Measurements from ENCODE around the gene ZNF385B. TPM values are rescaled to one million over a fixed set of nuclear protein-coding genes. Genes with fewer than 3 reads are reported as not detected.

Gene ZNF385B
- total and polyA plus RNA-seq, 10 of the 15 experiments (the other 5 are each of a cell fraction or from before 2014, with no cell fraction given), result not detected

GRCh38 chr2:179746981-179747380 lies 114.4 kb downstream of the ZNF385B start:
- intact Hi-C loops (cut with micrococcal nuclease; ENCODE audit: unreplicated experiment), result no loop called here

More at GRCh38 chr2:179746981-179747380, 114.4 kb downstream of the ZNF385B start:
- no peak overlapping the region for H2AFZ ChIP-seq (ENCODE audit: control insufficient read depth, low read depth, low read length)
- DNase-seq (ENCODE audit: low read depth, low spot score) (no peak), ATAC-seq (no peak), FAIRE-seq (no peak)
- SMC1A ChIA-PET (ENCODE audit: uncharacterized antibody, unreplicated experiment), result no interaction called here
- H4K20me1 ChIP-seq (ENCODE audit: control insufficient read depth, insufficient read depth), result no peaks in the 10 kb centered on the region
- CTCF ChIA-PET, result interaction anchor here (0.7 kb wide), 1 partner anchor 870 kb away, joined by 3 read pairs; no protein-coding TSS in a partner anchor
- RAD21 ChIA-PET (ENCODE audit: unreplicated experiment), result no interaction called here
- no TSS peak for BruUV-seq (replicated peaks)
- no peaks in the 10 kb centered on the region for H3K4me1 ChIP-seq (ENCODE audit: control insufficient read depth, insufficient read depth, low read length)
- WGBS (ENCODE audit: insufficient coverage, insufficient replicate concordance, low lambda C conversion rate, missing lambda C conversion rate), result 77% methylated on average over 5 of the region's 5 CpGs
- POLR2A ChIA-PET, result no interaction called here
- H3K9me3 ChIP-seq (replicated peaks; ENCODE audit: control insufficient read depth, insufficient read depth, low read length), result no peaks in the 10 kb centered on the region
- H3K27me3 ChIP-seq (replicated peaks in 1 of 2; ENCODE audit: control insufficient read depth in 2 of 2, insufficient read depth in 2 of 2, low read length in 1 of 2), result no peaks in the 10 kb centered on the region
- no peak overlapping the region for H3K4me3 ChIP-seq
- TF ChIP-seq SREBF1 (IDR thresholded peaks at IDR 0.05; ENCODE audit: low read length) (no peak), BCLAF1 (IDR thresholded peaks at IDR 0.05) (no peak), POLR2A (IDR thresholded peaks at IDR 0.05; ENCODE audit: low read depth, low read length) (no peak), ZBTB33 (IDR thresholded peaks at IDR 0.05) (no peak), PAX5 (IDR thresholded peaks at IDR 0.05; ENCODE audit: borderline replicate concordance, low read depth, low read length) (no peak), CBX5 (IDR thresholded peaks at IDR 0.05; ENCODE audit: low read depth) (no peak), SUPT20H (IDR thresholded peaks at IDR 0.05; ENCODE audit: borderline replicate concordance, control insufficient read depth, low read depth, low read length) (no peak), MYB (IDR thresholded peaks at IDR 0.05; ENCODE audit: borderline replicate concordance, low read depth, low read length) (no peak), SPI1 (IDR thresholded peaks at IDR 0.05; ENCODE audit: borderline replicate concordance, insufficient read depth, low read depth, low read length) (no peak), CREB1 (IDR thresholded peaks at IDR 0.05; ENCODE audit: low read depth) (no peak), FOS (IDR thresholded peaks at IDR 0.05; ENCODE audit: borderline replicate concordance, extremely low read depth, insufficient read length) (no peak), SIN3A (IDR thresholded peaks at IDR 0.05; ENCODE audit: low read depth, low read length) (no peak), SIX5 (IDR thresholded peaks at IDR 0.05; ENCODE audit: low read depth, low read length, severe bottlenecking) (no peak), RELB (IDR thresholded peaks at IDR 0.05; ENCODE audit: low read depth) (no peak), CHD1 (IDR thresholded peaks at IDR 0.05; ENCODE audit: low read depth, low read length) (no peak)
- no peak overlapping the region for H3K9ac ChIP-seq (ENCODE audit: control insufficient read depth, insufficient read depth, low read length)
- no peaks in the 10 kb centered on the region for H3K36me3 ChIP-seq (ENCODE audit: control insufficient read depth in 2 of 2, insufficient read depth in 2 of 2, low read length in 1 of 2)
- H3K79me2 ChIP-seq (ENCODE audit: control insufficient read depth, insufficient read depth, low read length), result no peaks in the 10 kb centered on the region
- in situ Hi-C loops (cut with MboI), result no loop called here
- H3K27ac ChIP-seq (ENCODE audit: control insufficient read depth, insufficient read depth), result no peak overlapping the region
- H3K4me2 ChIP-seq (ENCODE audit: control insufficient read depth, insufficient read depth), result no peak overlapping the region
